Endothelial cell of umbilical vein (primary cell): ENCODE data around the gene RNPEP.

Experiments used
- EZH2 ChIP-seq: IDR thresholded peaks from 2 replicates; pipeline ENCODE4 v1.6.1; 2012; ENCODE audit warnings: borderline replicate concordance, low read depth, mild to moderate bottlenecking, moderate library complexity, low read length, inconsistent platforms; ENCODE audit not compliant: severe bottlenecking
- FOS ChIP-seq: IDR thresholded peaks from 2 replicates; pipeline ENCODE4 v1.6.1; 2011; ENCODE audit warnings: mild to moderate bottlenecking, low read length, moderate library complexity, borderline replicate concordance; ENCODE audit not compliant: insufficient read depth
- GATA2 ChIP-seq: IDR thresholded peaks from 2 replicates; pipeline ENCODE4 v1.7.0; 2011; ENCODE audit warnings: low read depth, mild to moderate bottlenecking, moderate library complexity, mixed read lengths, low read length; ENCODE audit not compliant: insufficient read length, insufficient read depth
- JUN ChIP-seq: IDR thresholded peaks from 2 replicates; pipeline ENCODE4 v1.6.1; 2011; ENCODE audit warnings: borderline replicate concordance, low read depth; ENCODE audit not compliant: insufficient read length, insufficient read depth
- MYC ChIP-seq: IDR thresholded peaks from one replicate; pipeline ENCODE4 v1.6.1; 2011; ENCODE audit warnings: mild to moderate bottlenecking, low read depth, low read length
- POLR2A ChIP-seq: IDR thresholded peaks from 2 replicates; pipeline ENCODE4 v1.6.1; 2012; ENCODE audit warnings: low read depth, mild to moderate bottlenecking, control low read depth, low read length
- POLR2AphosphoS5 ChIP-seq: IDR thresholded peaks from 2 replicates; pipeline ENCODE4 v1.6.1; 2012; ENCODE audit warnings: low read depth, mild to moderate bottlenecking, control low read depth, low read length, moderate library complexity; ENCODE audit not compliant: insufficient read depth
- TF ChIP-seq, protein P1 (sequence below), 2 donors: IDR thresholded peaks; 1 replicate in 1 of 2; 2 replicates in 1 of 2; pipeline ENCODE4 v1.5.1; 2011; ENCODE audit warnings: low read length in 2 of 2, mild to moderate bottlenecking in 2 of 2, moderate library complexity in 2 of 2, control low read depth in 1 of 2, inconsistent platforms in 1 of 2, low read depth in 1 of 2; ENCODE audit not compliant: insufficient read depth in 1 of 2; ENCODE audit errors: extremely low read depth in 1 of 2
- TF ChIP-seq, protein P2 (sequence below): IDR thresholded peaks from 2 replicates; pipeline ENCODE4 v1.6.1; 2011; ENCODE audit not compliant: insufficient read depth, insufficient read length

DNA sequence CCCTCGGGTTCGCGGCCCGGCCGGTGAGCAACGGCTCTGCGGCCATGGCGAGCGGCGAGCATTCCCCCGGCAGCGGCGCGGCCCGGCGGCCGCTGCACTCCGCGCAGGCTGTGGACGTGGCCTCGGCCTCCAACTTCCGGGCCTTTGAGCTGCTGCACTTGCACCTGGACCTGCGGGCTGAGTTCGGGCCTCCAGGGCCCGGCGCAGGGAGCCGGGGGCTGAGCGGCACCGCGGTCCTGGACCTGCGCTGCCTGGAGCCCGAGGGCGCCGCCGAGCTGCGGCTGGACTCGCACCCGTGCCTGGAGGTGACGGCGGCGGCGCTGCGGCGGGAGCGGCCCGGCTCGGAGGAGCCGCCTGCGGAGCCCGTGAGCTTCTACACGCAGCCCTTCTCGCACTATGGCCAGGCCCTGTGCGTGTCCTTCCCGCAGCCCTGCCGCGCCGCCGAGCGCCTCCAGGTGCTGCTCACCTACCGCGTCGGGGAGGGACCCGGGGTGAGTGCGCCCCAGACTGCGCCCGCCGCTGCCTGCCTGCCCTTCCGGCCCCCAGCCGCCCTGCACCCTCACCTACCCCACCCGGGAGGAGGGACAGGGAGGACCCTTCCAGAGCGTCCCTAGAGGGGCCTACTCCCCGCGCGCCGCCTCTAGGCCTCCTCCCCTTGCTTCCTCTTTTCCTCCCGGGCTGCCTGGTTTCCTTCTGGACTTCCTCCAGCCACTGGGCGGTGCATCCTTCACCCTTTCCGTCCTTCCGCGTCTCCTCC lies at the start of gene RNPEP:
- TF ChIP-seq, protein P1, sequence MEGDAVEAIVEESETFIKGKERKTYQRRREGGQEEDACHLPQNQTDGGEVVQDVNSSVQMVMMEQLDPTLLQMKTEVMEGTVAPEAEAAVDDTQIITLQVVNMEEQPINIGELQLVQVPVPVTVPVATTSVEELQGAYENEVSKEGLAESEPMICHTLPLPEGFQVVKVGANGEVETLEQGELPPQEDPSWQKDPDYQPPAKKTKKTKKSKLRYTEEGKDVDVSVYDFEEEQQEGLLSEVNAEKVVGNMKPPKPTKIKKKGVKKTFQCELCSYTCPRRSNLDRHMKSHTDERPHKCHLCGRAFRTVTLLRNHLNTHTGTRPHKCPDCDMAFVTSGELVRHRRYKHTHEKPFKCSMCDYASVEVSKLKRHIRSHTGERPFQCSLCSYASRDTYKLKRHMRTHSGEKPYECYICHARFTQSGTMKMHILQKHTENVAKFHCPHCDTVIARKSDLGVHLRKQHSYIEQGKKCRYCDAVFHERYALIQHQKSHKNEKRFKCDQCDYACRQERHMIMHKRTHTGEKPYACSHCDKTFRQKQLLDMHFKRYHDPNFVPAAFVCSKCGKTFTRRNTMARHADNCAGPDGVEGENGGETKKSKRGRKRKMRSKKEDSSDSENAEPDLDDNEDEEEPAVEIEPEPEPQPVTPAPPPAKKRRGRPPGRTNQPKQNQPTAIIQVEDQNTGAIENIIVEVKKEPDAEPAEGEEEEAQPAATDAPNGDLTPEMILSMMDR (IDR thresholded peaks at IDR 0.05; ENCODE audit: extremely low read depth in 1 of 2, insufficient read depth in 1 of 2, low read depth in 1 of 2, low read length in 2 of 2): no peak
- TF ChIP-seq POLR2A (peak; percentile 90), EZH2 (no peak), POLR2AphosphoS5 (peak; percentile 86), GATA2 (no peak), JUN (no peak), FOS (no peak), MYC (no peak)
- TF ChIP-seq, protein P2, sequence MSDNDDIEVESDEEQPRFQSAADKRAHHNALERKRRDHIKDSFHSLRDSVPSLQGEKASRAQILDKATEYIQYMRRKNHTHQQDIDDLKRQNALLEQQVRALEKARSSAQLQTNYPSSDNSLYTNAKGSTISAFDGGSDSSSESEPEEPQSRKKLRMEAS: no peak
